Fibroblast of lung (primary cell): Measurements from ENCODE around the gene SPATA17.

Experiments
- CTCF ChIP-seq, 2 donors: IDR thresholded peaks in 1 of 2; conservative IDR thresholded peaks in 1 of 2; 1 replicate in 1 of 2; 2 replicates in 1 of 2; pipeline ENCODE4 v1.5.1; 2011 to 2012; ENCODE audit warnings: low read length in 2 of 2, control low read depth in 1 of 2, inconsistent platforms in 1 of 2, low read depth in 1 of 2, mild to moderate bottlenecking in 1 of 2
- EZH2 ChIP-seq: IDR thresholded peaks from 2 replicates; pipeline ENCODE4 v1.5.1; 2012; ENCODE audit warnings: low read length, control low read depth, mild to moderate bottlenecking; ENCODE audit errors: missing control alignments

GRCh38 chr1:217881131-217881543, 250.0 kb downstream of the SPATA17 start:
- TF ChIP-seq CTCF (conservative IDR thresholded peaks at IDR 0.05 in 1 of 2, IDR thresholded peaks at IDR 0.05 in 1 of 2; ENCODE audit: low read depth in 1 of 2, low read length in 2 of 2) (no peak), EZH2 (no peak)
